ENCODE results near the gene OSBPL1A.

OSBPL1A gene

GRCh38 chr18:24214144-24214543, 183.5 kb downstream of the OSBPL1A start:
- DNase-seq: no peak

DNA sequence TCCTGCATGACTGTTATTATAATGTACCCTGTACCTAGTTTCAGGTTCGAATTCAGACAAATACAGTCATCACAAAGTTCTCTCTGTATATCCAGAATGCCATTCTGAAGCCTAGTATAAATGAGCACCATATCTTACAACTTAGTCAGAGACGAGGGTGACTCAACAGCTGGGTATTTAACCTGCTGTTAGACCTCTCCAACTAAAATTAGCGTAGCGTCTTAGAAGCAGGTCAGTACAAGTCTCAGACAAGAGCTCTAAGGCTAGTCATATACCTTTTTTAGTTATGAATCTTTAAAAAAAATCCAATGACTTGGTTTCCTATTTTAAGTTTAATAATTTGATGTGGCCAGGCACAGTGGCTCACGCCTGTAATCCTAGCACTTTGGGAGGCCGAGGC, 184.7 kb downstream of the OSBPL1A start:
- DNase-seq: no peak

- no peak for DNase-seq
Observed at GRCh38 chr18:24209558-24209957, 188.1 kb downstream of the OSBPL1A start.

DNA sequence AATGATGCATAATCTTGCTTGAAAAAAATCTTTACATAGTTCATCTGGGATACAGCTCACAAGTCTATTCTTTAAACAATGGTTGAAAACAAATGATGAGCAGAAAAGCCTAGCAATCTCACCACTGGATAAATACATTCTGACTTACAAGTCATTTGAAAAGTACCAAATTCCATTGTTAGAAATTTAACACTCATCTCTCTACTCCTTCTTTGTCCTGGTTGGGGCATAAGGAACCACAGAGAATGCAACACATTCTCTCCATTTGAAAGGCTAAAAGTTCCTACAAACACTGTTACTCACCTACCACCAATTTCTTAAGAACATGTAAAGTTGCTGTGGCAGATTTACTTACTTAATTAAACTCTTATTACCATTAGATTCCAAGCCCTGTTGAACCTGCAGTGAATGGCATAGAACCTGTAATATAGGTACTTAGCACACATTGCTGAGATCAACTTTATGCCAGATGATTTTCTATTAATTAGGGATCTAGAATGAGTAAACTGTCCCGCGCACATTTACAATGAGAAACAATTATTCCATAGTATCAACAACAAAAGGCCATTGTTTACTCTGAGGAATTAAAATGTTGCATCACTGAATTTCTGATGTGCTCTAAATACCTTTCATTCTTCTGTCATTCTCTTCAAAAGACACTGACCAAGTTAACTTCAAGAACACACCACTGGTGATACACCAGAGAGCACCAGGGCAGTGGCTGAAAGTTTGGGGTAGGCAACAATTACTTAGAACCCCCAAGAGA, 189.2 kb downstream of the OSBPL1A start:
- no peak for DNase-seq

GRCh38 chr18:24204904-24205303, 192.7 kb downstream of the OSBPL1A start:
- DNase-seq: no peak

- no peak for DNase-seq
Observed at GRCh38 chr18:24201699-24202687, 195.6 kb downstream of the OSBPL1A start.

DNA sequence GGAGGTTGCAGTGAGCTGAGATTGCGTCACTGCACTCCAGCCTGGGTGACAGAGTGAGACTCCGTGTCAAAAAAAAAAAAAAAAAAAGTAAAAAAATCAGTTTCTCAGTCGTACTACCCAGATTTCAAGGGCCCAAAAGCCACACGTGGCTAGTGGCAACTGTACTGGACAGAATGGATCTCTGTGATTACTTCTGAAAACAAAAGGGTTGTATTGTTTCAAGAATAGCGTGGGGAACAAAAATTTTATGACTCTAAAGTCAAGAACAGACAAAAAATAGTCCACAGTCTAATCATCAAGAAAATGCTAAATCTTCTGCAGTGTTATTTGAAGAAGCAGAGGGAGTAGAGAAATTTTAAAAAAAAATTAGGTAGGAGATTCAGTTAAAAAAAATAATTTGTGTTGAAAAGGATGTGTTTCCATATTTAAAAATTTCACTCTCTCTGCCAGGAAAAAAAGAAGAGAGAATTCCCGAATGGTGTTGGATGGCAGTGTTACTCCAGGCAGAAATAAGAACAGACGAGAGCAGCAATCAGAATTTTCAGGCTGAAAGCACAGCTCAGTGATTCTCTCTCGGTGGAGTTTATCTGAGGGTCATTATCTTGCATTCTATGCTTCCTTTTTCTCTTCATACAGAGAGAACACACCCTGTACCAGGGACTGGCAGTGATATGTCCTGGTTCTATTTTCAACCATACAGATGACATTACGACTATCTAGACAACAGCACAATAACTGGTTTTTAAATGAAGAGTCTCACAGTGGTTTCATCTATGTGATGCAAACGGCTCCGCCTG, 196.9 kb downstream of the OSBPL1A start:
- DNase-seq: no peak

DNA sequence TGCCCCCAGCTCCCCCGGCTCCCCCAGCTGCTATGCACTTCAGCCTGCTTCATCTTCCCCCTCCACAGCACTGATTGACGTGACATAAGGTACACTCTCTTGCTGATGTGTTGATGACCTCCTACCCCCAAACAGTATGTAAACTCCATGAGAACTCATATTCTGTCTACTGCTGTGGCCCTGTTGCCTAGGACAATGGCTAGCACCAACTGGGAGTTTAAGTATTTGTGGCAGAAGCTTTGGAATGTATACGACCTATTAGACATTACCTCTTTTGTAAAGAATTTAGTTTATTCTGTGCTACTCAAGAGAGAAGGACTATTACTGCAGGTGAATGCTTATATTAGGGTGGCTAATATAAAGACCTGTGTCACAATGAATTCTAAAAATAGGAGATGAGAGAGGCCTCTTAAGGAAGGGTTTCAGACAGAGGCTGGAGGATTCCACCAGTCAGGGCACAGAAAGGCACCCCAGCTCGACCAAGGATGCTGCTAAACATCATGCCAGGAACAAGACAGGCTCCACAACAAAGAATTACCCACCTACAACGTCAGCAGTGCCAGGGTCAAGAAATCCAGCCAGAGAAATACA, 198.2 kb downstream of the OSBPL1A start:
- no peak for DNase-seq

- DNase-seq: no peak
Observed at GRCh38 chr18:24198461-24198860, 199.2 kb downstream of the OSBPL1A start.

DNA sequence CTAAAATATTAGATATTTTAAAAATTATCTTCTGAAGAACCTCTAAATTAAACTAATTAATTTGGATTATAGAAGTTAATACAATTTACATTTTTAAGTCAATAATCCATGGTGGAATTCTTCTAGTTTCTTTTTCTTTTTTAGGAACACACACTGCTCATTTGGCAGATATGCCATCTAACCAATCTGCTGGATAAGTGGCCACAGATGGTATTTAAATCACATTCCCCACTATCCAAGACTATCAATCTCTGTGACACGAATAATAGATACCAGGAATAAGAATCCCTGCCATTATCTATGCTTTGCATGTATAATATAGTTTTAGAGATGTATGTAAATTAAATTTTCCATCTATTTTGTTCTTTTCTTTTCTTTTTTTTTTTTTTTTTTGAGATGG, 200.2 kb downstream of the OSBPL1A start:
- no peak for DNase-seq

DNA sequence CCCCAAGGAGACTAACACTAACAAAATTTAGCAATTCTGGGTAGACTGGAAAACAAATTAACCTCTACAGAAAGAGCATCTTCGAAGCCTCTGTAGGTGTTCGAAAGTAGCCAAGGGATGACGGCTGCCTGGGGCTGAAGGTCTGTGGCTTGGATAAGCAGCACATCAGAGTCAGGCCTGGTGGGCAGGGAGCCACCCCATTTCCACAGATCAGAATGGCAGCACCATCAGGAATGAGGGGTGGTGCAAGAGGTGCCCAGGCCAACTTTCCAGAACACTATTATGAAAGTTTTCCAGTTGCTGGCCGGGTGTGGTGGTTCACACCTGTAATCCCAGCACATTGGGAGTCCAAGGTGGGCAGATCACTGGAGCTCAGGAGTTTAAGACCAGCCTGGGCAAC, 200.9 kb downstream of the OSBPL1A start:
- DNase-seq: no peak

GRCh38 chr18:24195296-24196053, 202.1 kb downstream of the OSBPL1A start:
- no peak for DNase-seq

DNA sequence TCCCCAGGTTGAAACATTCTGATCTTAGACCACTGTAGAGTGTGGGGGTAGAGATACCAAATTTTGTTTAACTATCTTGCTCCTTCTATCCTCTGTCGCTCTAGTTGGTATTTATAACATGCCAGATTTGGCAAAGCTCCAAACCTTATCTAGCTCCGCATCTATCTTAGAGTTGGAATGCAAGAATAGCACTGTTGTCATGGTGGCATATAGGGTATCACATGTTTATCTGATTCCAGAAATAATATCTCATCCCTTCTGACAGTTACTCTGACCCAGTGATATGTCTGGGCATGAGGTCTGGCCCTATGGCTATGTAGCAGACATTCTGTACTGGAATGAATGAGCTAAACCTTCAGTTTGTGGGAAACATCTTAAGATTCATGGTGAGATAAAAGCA, 207.0 kb downstream of the OSBPL1A start:
- DNase-seq: no peak

GRCh38 chr18:24189664-24190346, 207.8 kb downstream of the OSBPL1A start:
- no peak for DNase-seq

GRCh38 chr18:24189007-24189528, 208.6 kb downstream of the OSBPL1A start:
- DNase-seq: no peak

DNA sequence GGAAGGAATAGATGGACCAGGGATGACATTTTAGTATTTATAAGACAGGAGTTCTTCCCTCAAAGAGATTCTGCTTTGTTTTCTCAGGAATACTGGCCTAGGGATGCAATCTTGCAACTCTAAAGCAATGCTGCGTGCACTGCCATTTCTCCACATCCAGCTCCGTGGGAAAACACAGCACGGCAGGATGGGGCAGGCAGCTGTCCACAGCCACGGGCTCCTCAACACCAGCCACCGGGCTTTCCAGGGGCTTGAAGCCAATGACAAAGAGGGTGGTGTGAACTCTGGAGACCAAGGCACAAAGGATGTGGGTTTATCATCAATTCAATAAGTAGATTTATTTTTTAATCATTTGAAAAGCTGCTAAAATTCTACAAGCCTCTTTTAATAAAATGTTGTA, 209.5 kb downstream of the OSBPL1A start:
- no peak for DNase-seq

DNA sequence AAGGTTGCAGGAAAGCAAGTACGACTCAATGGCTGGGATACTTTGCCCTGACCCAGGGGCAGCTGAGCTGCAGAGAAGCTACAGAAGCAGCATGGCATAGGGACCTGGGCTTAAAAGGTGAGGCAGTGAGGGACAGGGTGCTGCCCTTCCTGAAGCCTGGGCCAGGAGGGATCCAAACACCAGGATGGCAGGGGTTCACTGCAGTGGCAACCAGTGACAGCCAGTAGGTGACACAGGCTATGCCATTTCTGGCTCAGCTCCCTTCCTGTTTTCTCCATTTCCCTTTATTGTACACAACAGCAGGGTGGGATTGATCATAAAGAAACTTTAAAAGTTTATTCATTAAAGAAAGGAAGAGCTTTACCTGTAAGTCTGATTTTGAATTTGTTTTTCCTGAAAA, 209.9 kb downstream of the OSBPL1A start:
- DNase-seq: no peak

GRCh38 chr18:24187049-24187448, 210.6 kb downstream of the OSBPL1A start:
- DNase-seq: no peak

DNA sequence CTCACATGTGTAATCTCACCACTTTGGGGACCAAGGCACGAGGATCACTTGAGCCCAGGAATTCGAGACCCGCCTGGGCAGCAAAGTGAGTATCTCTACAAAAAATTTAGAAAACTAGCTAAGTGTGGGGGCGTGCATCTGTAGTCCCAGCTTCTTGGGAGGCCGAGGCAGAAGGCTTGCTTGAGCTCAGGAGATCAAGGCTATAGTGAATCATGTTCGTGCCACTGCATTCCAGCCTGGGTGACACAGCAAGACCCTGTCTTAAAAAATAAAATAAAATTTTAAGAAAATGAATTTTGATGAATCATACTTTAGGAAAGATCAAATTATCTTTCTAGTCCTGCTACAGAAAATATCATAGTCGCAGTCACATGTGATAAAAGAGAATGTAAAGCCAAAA, 211.8 kb downstream of the OSBPL1A start:
- no peak for DNase-seq

DNA sequence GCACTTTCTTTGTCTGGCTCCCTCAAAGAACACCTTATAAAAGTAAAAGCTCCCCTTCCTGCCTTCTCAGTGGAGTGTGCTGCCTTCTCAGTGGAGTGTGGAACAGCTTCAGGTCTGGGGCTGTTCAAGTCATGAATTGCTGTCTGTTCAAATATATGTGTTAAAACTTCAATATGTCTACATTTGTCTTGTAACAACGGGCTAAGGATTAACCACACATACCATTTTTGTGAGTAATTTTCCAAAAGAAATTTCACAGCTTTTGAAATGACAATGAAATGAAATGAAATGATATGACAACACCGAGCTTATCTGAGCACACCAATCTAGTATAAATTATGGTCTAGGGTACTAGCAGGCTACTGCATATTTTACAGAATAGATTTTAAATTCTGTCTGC, 215.8 kb downstream of the OSBPL1A start:
- DNase-seq: no peak

DNA sequence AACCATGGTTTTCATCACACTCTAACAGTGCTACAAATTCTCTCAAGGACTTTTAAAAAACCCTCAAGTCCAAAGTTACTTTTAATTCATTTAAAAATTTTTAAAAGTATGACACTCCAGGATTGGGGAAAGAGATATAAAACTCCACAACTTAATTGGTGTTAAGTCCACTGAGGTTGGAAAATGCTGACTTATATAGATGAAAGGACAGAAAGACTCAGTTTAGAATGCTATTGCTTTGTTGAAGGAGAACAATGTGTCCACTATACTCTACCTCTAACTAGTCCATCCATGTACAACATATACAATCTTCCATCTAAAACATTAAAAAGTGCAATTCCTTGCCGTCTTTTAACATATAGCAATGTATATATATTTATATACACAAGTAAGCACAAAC, 217.6 kb downstream of the OSBPL1A start:
- no peak for DNase-seq

All from stimulated activated CD4-positive, alpha-beta T cell treated with anti-CD3 and anti-CD28 coated beads, Interleukin-2, amount 100 ng/mL, for 24 hours (primary cell).